Adrenal gland (tissue), 12 donors: ENCODE results near the gene KLF16. TPM values are rescaled to one million over a fixed set of nuclear protein-coding genes. Genes with fewer than 3 reads are reported as not detected.

ENCODE experiments used
- DNase-seq, 7 donors: peaks; one replicate each; pipeline ENCODE4 v3.0.0-alpha.2; 2019 to 2020
- H3K27ac ChIP-seq, 5 donors: fragments of 200-600 bp; sonication (generic) in 4 of 5; 1 replicate in 3 of 5; 2 replicates in 2 of 5; pipeline versions ENCODE4 v1.5.1 to v1.8.0; 2016 to 2020; ENCODE audit warnings: mild to moderate bottlenecking in 1 of 5
- H3K27me3 ChIP-seq: fragments of 200-600 bp; 2 replicates; pipeline ENCODE4 v1.8.0; 2021
- H3K36me3 ChIP-seq, 2 donors: fragments of 200-600 bp; replicated peaks in 1 of 2; 1 replicate in 1 of 2; 2 replicates in 1 of 2; pipeline versions ENCODE4 v1.5.1 to v1.8.0; 2018 to 2022
- H3K4me1 ChIP-seq, 2 donors: fragments of 200-600 bp; replicated peaks in 1 of 2; 1 replicate in 1 of 2; 2 replicates in 1 of 2; pipeline versions ENCODE4 v1.5.1 to v1.8.0; 2018 to 2021
- H3K4me3 ChIP-seq, 4 donors: fragments of 200-600 bp; sonication (generic) in 3 of 4; one replicate each; pipeline ENCODE4 v1.5.1; 2016 to 2018
- H3K9me3 ChIP-seq, 3 donors: fragments of 200-600 bp; sonication (generic) in 1 of 3; replicated peaks in 1 of 3; 1 replicate in 2 of 3; 2 replicates in 1 of 3; pipeline versions ENCODE4 v1.5.1 to v1.8.0; 2016 to 2021
- POLR2A ChIP-seq, 2 donors: fragments of 450-650 bp; IDR thresholded peaks; one replicate each; pipeline ENCODE4 v1.6.1; 2017; ENCODE audit warnings: antibody characterized with exemption in 2 of 2, mild to moderate bottlenecking in 2 of 2, moderate library complexity in 1 of 2
- WGBS, 4 donors: extraction: QIAGEN DNeasy Blood & Tissue Kit in 2 of 4; methylation state at CpG; one replicate each; pipeline versions ENCODE4 v1.1.5 to v1.1.7; 2013 to 2017; 5-methylcytosine and 5-hydroxymethylcytosine counted together
- intact Hi-C, 2 donors: fragments of 100-400 bp; cut with DNase I; formaldehyde crosslinking; loops; one replicate each; pipeline versions ENCODE4 v1.14.1 to v1.15.0; 2022 to 2023
- polyA plus RNA-seq, 3 donors: library from polyadenylated mRNA; stranded (reverse); fragments of 200-250 nt in 2 of 3; fragments of 350-450 nt in 1 of 3; fragmentation: Illumina TruSeq in 1 of 3; extraction: RNeasy Lipid Tissue Mini Kit (QIAGEN cat#74804) in 1 of 3; gene quantifications; one replicate each; pipeline ENCODE4 v1.2.3, GENCODE V29; 2013 to 2014
- total RNA-seq, 9 donors: library from RNA; depleted of rRNA in 4 of 9; stranded (reverse); fragments of >200 nt in 4 of 9; fragments of 120-200 nt in 1 of 9; fragmentation: NEBNext Ultra II Directional in 1 of 9; extraction: Animal tissue kit (Norgen Biotek cat#: 25700) in 1 of 9; gene quantifications; one replicate each; pipeline versions ENCODE4 v1.1.0 to v1.2.4, GENCODE V29; 2013 to 2023
- TF ChIP-seq, protein P1 (sequence below), 6 experiments: fragments of 450-650 bp in 4 of 6; fragments of 200-600 bp in 2 of 6; sonication (generic) in 1 of 6; IDR thresholded peaks; 1 replicate in 5 of 6; 2 replicates in 1 of 6; pipeline versions ENCODE4 v1.5.1 to v1.8.0; 2016 to 2021; ENCODE audit warnings: antibody characterized with exemption in 6 of 6, mild to moderate bottlenecking in 2 of 6, moderate library complexity in 1 of 6
- donor health status: healthy with polysubstance abuse.
- donor health status: Bipolar disorder and iron deficiency.
- donor health status: DM: yes; HTN: yes; CAD: no.
- donor health status: DM: no; HTN: no; CAD: no.
- donor health status: DM: no; HTN: no; CAD: no.
- donor health status: DM: yes; HTN: yes; CAD: no.

KLF16 gene
- total and polyA plus RNA-seq, 12 donors: 2.0 to 28.1 (median 13.9) TPM

DNA sequence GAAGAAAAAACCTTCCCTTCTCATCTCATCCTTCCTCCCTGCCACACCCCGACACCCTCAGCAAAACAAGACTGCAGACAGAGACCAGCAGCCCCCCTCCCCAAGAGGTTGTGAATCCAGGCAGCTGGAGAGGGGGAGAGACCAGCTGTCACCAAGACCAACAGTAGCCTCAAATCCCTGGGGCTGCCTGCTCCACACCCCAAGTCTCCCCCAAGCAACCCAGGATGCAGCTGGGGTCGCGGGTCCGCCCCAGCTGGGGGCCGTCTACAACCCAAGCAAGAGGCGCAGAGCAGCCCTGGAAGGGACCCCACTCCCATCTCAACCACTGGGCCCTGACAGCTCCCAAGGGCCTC, 7.1 kb downstream of the KLF16 start:
- TF ChIP-seq, protein P1, sequence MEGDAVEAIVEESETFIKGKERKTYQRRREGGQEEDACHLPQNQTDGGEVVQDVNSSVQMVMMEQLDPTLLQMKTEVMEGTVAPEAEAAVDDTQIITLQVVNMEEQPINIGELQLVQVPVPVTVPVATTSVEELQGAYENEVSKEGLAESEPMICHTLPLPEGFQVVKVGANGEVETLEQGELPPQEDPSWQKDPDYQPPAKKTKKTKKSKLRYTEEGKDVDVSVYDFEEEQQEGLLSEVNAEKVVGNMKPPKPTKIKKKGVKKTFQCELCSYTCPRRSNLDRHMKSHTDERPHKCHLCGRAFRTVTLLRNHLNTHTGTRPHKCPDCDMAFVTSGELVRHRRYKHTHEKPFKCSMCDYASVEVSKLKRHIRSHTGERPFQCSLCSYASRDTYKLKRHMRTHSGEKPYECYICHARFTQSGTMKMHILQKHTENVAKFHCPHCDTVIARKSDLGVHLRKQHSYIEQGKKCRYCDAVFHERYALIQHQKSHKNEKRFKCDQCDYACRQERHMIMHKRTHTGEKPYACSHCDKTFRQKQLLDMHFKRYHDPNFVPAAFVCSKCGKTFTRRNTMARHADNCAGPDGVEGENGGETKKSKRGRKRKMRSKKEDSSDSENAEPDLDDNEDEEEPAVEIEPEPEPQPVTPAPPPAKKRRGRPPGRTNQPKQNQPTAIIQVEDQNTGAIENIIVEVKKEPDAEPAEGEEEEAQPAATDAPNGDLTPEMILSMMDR (IDR thresholded peaks at IDR 0.05): no peak
- no peak for TF ChIP-seq POLR2A (IDR thresholded peaks at IDR 0.05)
- Histone ChIP-seq H3K27me3 (no peaks in the 10 kb centered on the region), H3K4me3 (peak overlapping the region in 2 of 4 donors; percentile 13 to 53), H3K9me3 (no peaks in the 10 kb centered on the region), H3K27ac (peak overlapping the region; percentile 62 to 92 (median 86)), H3K36me3 (no peaks in the 10 kb centered on the region), H3K4me1 (peaks cover 46 to 73% of the 10 kb centered on the region in 2 donors)
- 40 to 100% (median 48%) methylated on average over 1 to 6 of the region's 6 CpGs for WGBS, 4 donors
- intact Hi-C loops: no loop called here
- DNase-seq: no peak

DNA sequence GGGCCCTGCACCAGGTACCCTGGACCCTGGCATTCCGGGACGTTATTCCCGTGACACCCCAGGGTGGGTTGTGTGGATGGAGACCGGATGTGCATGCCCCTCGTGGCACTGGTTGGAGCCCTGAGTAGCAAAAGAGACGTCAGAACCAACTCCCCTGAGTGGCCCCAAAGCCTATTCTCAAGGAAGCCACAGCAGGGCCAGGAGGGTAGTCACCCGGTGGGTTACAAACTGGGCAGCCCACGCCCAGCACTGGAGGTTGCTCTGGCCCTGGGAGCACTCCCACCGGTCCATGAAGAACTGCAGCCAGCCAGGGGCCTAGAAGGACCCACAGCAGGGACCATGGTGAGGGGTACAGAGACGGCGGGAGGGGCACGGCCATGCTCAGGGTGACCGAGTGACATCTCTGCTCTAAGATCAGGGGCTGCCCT, 7.5 kb downstream of the KLF16 start:
- no peaks in the 10 kb centered on the region for H3K27me3 ChIP-seq
- H3K4me1 ChIP-seq: peaks cover 43 to 70% of the 10 kb centered on the region in 2 donors
- intact Hi-C loops: no loop called here
- DNase-seq: peak in 1 of 7 donors; percentile 76
- peak overlapping the region in 1 of 4 donors; percentile 53 for H3K4me3 ChIP-seq
- no peaks in the 10 kb centered on the region for H3K36me3 ChIP-seq
- peak overlapping the region; percentile 62 to 92 (median 86) for H3K27ac ChIP-seq
- TF ChIP-seq, protein P1 (IDR thresholded peaks at IDR 0.05): no peak
- TF ChIP-seq POLR2A (IDR thresholded peaks at IDR 0.05): no peak
- no peaks in the 10 kb centered on the region for H3K9me3 ChIP-seq
- WGBS, 4 donors: 28 to 42% (median 38%) methylated on average over 2 to 13 of the region's 13 CpGs

DNA sequence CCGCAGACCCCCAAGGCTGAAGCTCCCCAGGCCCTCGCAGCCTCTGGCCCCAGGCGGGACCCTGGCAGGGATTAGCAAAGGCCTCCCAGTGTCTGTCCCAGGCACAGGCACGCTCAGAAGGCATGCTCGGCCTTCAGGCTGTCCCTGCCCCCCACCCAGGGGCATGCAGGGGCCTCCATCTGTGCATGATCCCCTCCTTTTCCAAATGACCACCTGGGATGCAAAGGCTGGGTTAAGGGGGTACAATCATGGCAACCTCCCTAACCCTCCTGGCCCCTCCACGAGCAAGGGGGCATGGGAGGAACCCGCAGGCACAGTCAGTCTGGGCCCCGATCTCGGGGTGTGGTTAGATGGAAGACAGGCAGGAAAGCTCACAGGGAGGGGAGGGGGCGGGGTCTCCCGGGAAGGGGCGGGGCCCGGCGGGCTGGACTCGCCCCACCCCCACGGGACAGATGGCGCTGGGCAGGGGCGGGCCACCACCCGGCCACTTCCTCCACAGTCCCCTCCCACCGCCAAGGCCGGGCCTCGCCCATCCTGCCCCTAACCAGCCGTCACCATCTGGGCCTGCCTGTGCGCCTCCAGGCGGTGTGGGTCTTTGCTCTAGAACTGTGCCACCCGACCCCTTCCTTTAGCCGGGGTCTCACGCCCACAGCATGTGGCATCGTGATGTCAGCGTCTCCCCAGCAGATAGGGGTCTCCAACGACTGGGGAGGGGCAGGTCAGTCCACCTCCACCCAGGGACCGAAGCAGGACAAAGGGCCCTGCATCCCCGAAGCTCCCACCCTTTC, 8.1 kb downstream of the KLF16 start:
- no peaks in the 10 kb centered on the region for H3K27me3 ChIP-seq
- no peaks in the 10 kb centered on the region for H3K36me3 ChIP-seq
- DNase-seq: peak; percentile 92 to 97 (median 95)
- H3K4me3 ChIP-seq: peak overlapping the region in 1 of 4 donors; percentile 53
- no peaks in the 10 kb centered on the region for H3K9me3 ChIP-seq
- H3K4me1 ChIP-seq: peaks cover 43 to 70% of the 10 kb centered on the region in 2 donors
- 8 to 30% (median 13%) methylated on average over 3 to 33 of the region's 33 CpGs for WGBS, 4 donors
- peak overlapping the region; percentile 84 to 94 (median 87) for H3K27ac ChIP-seq
- peak in 1 of 2 donors; percentile 77 for TF ChIP-seq POLR2A (IDR thresholded peaks at IDR 0.05)
- TF ChIP-seq, protein P1 (IDR thresholded peaks at IDR 0.05): peak in 1 of 6 experiments; percentile 5
- intact Hi-C loops: no loop called here

DNA sequence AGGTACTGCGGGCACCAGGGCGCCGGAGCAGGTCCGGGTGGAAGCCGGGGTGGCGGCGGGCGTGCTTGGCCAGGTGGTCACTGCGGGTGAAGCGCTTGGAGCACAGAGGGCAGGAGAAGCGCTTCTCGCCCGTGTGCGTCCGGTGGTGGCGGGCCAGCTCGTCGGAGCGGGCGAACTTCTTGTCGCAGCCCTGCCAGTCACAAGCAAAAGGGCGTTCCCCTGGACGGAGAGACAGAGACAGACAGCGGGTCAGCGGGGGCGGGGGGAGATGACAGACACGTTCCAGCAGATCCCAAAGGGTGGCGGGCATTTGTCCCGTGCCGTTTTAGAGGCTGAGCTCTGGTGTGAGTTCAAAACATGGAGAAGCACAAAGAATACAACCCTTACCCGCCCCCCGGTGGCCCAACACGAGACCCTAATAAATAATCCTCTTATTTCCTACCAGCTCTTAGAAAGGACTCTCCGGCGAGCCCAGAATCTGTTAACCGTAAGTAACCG, 8.8 kb downstream of the KLF16 start:
- intact Hi-C loops: no loop called here
- no peaks in the 10 kb centered on the region for H3K36me3 ChIP-seq
- peak overlapping the region; percentile 84 to 94 (median 87) for H3K27ac ChIP-seq
- H3K27me3 ChIP-seq: no peaks in the 10 kb centered on the region
- peaks cover 43 to 63% of the 10 kb centered on the region in 2 donors for H3K4me1 ChIP-seq
- H3K9me3 ChIP-seq: no peaks in the 10 kb centered on the region
- TF ChIP-seq, protein P1 (IDR thresholded peaks at IDR 0.05): peak in 1 of 6 experiments; percentile 10
- TF ChIP-seq POLR2A (IDR thresholded peaks at IDR 0.05): peak in 1 of 2 donors; percentile 17
- peak; percentile 68 to 91 (median 80) for DNase-seq
- peak overlapping the region in 1 of 4 donors; percentile 53 for H3K4me3 ChIP-seq
- 60 to 71% (median 63%) methylated on average over 26 to 37 of the region's 37 CpGs for WGBS, 4 donors
